Keratinocyte (primary cell): ENCODE data around the gene RPS6KA5. TPM values are rescaled to one million over a fixed set of nuclear protein-coding genes. Genes with fewer than 3 reads are reported as not detected.

Experiments used
- DNase-seq: peaks from one replicate; pipeline ENCODE4 v3.0.0-alpha.2; 2011; ENCODE audit warnings: low read depth, missing footprints, low spot score
- FAIRE-seq: peaks from 2 replicates; lab custom pipeline; 2011; peaks lifted over from hg19 to GRCh38; lab: Jason Lieb, UNC
- H2AFZ ChIP-seq: 2 replicates; pipeline ENCODE4 v1.6.0; 2012; ENCODE audit warnings: low read length, control low read depth, inconsistent platforms; ENCODE audit not compliant: control insufficient read depth
- H3K27ac ChIP-seq: 2 replicates; pipeline ENCODE4 v1.5.1; 2011; ENCODE audit warnings: low read length; ENCODE audit not compliant: control insufficient read depth, insufficient read depth
- H3K27me3 ChIP-seq: 3 replicates; pipeline ENCODE4 v1.6.0; 2011; ENCODE audit warnings: low read length; ENCODE audit not compliant: control insufficient read depth, insufficient read depth; ENCODE audit errors: extremely low read depth
- H3K36me3 ChIP-seq, 2 experiments: 2 replicates in 1 of 2; 3 replicates in 1 of 2; pipeline ENCODE4 v1.5.1; 2011; ENCODE audit warnings: low read length in 2 of 2, mild to moderate bottlenecking in 1 of 2; ENCODE audit not compliant: control insufficient read depth in 2 of 2, insufficient read depth in 2 of 2; ENCODE audit errors: extremely low read depth in 1 of 2
- H3K4me1 ChIP-seq: 3 replicates; pipeline ENCODE4 v1.5.1; 2011; ENCODE audit warnings: low read length; ENCODE audit not compliant: control insufficient read depth, insufficient read depth; ENCODE audit errors: extremely low read depth
- H3K4me2 ChIP-seq: 3 replicates; pipeline ENCODE4 v1.6.0; 2011; ENCODE audit warnings: low read depth, low read length; ENCODE audit not compliant: control insufficient read depth, insufficient read depth; ENCODE audit errors: extremely low read depth
- H3K4me3 ChIP-seq, 3 experiments: fragments of 200-600 bp in 1 of 3; sonication (generic) in 1 of 3; 2 replicates in 2 of 3; 3 replicates in 1 of 3; pipeline ENCODE4 v1.5.1; 2011 to 2016; ENCODE audit warnings: low read length in 3 of 3, mild to moderate bottlenecking in 3 of 3, control low read depth in 2 of 3, inconsistent platforms in 1 of 3, low read depth in 1 of 3, mixed read lengths in 1 of 3, mixed run types in 1 of 3, moderate library complexity in 1 of 3; ENCODE audit not compliant: control insufficient read depth in 2 of 3, insufficient read depth in 2 of 3; ENCODE audit errors: extremely low read depth in 1 of 3
- H3K79me2 ChIP-seq: 2 replicates; pipeline ENCODE4 v1.6.0; 2012; ENCODE audit warnings: low read length; ENCODE audit not compliant: control insufficient read depth, insufficient read depth
- H3K9ac ChIP-seq: 3 replicates; pipeline ENCODE4 v1.6.0; 2011; ENCODE audit warnings: low read length; ENCODE audit not compliant: control insufficient read depth, insufficient read depth; ENCODE audit errors: extremely low read depth
- H3K9me1 ChIP-seq: 3 replicates; pipeline ENCODE4 v1.6.0; 2011; ENCODE audit warnings: low read length; ENCODE audit not compliant: control insufficient read depth, insufficient read depth; ENCODE audit errors: extremely low read depth
- H3K9me3 ChIP-seq: 2 replicates; pipeline ENCODE4 v1.5.1; 2012; ENCODE audit warnings: low read depth, low read length; ENCODE audit not compliant: control insufficient read depth
- H4K20me1 ChIP-seq: 3 replicates; pipeline ENCODE4 v1.6.0; 2011; ENCODE audit warnings: low read length; ENCODE audit not compliant: control insufficient read depth, insufficient read depth; ENCODE audit errors: extremely low read depth
- EZH2 ChIP-seq: IDR thresholded peaks from one replicate; pipeline ENCODE4 v1.6.1; 2012; ENCODE audit warnings: inconsistent platforms, mild to moderate bottlenecking, low read length, moderate library complexity
- dilution Hi-C: fragments of 300-500 bp; cut with MboI; formaldehyde crosslinking; loops from one replicate; pipeline ENCODE4 v1.7.0; 2020; ENCODE audit warnings: low sequenced_read_pairs; ENCODE audit not compliant: extremely low pct_ligation_motif_present
- polyA plus RNA-seq, 5 experiments: library from polyadenylated mRNA; depleted of rRNA in 3 of 5; stranded (reverse) in 3 of 5; stranded (forward) in 1 of 5; unstranded in 1 of 5; fragments of >200 nt; gene quantifications; 1 replicate in 1 of 5; 2 replicates in 3 of 5; 3 replicates in 1 of 5; pipeline versions ENCODE4 v1.2.1 to v1.2.3, GENCODE V29; 2011 to 2012; ENCODE audit warnings: missing spikeins in 2 of 5, low read depth in 1 of 5, low replicate concordance in 1 of 5
- TF ChIP-seq, protein P1 (sequence below), 3 experiments: IDR thresholded peaks in 1 of 3; conservative IDR thresholded peaks in 1 of 3; optimal IDR thresholded peaks in 1 of 3; 2 replicates in 2 of 3; 3 replicates in 1 of 3; pipeline versions ENCODE3 to v1.5.1; 2011; ENCODE audit warnings: low read length in 3 of 3, mild to moderate bottlenecking in 3 of 3, moderate library complexity in 2 of 3, control low read depth in 1 of 3, inconsistent platforms in 1 of 3; ENCODE audit not compliant: insufficient read depth in 2 of 3; ENCODE audit errors: extremely low read depth in 1 of 3

The RPS6KA5 gene
- polyA plus RNA-seq, 1 donor (not counting 4 experiments of a cell fraction or from before 2014, with no cell fraction given): 2.9 TPM

DNA sequence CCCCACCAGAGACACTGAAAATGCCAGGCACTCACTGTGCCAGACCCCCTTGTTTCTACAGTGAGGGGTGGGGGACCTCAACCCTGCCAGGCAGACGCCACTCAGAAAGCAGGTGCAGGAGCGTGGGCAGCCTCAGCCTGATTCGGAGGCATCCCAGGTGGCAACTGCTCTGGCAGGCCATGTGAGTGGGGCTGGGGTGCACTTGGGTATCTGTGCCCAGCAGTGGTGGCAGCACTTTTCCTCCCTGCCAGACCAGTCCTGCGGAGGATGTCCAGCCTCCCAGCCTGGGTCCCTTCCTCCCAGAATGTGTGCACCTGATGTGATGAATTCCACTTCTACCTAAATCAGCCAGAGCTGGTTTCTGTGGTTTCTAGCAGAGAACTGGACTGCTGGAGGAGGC lies 230.8 kb downstream of the RPS6KA5 start:
- H3K36me3 ChIP-seq: no peaks in the 10 kb centered on the region
- no peaks in the 10 kb centered on the region for H3K79me2 ChIP-seq
- no peak overlapping the region for H3K9ac ChIP-seq
- no peak for DNase-seq
- H4K20me1 ChIP-seq: no peaks in the 10 kb centered on the region
- no peak overlapping the region for H3K4me2 ChIP-seq
- H3K27me3 ChIP-seq: no peaks in the 10 kb centered on the region
- FAIRE-seq: no peak
- H3K4me3 ChIP-seq: no peak overlapping the region
- H3K27ac ChIP-seq: no peak overlapping the region
- no peak for TF ChIP-seq EZH2
- TF ChIP-seq, protein P1, sequence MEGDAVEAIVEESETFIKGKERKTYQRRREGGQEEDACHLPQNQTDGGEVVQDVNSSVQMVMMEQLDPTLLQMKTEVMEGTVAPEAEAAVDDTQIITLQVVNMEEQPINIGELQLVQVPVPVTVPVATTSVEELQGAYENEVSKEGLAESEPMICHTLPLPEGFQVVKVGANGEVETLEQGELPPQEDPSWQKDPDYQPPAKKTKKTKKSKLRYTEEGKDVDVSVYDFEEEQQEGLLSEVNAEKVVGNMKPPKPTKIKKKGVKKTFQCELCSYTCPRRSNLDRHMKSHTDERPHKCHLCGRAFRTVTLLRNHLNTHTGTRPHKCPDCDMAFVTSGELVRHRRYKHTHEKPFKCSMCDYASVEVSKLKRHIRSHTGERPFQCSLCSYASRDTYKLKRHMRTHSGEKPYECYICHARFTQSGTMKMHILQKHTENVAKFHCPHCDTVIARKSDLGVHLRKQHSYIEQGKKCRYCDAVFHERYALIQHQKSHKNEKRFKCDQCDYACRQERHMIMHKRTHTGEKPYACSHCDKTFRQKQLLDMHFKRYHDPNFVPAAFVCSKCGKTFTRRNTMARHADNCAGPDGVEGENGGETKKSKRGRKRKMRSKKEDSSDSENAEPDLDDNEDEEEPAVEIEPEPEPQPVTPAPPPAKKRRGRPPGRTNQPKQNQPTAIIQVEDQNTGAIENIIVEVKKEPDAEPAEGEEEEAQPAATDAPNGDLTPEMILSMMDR (optimal IDR thresholded peaks at IDR 0.05 in 1 of 3, IDR thresholded peaks at IDR 0.05 in 1 of 3, conservative IDR thresholded peaks at IDR 0.05 in 1 of 3; ENCODE audit: extremely low read depth in 1 of 3, insufficient read depth in 2 of 3, low read length in 3 of 3): no peak
- peaks cover 8% of the 10 kb centered on the region for H3K4me1 ChIP-seq
- no peaks in the 10 kb centered on the region for H3K9me3 ChIP-seq
- H3K9me1 ChIP-seq: no peaks in the 10 kb centered on the region
- H2AFZ ChIP-seq: no peak overlapping the region
- dilution Hi-C loops: no loop called here

GRCh38 chr14:90828642-90829487 lies 231.6 kb downstream of the RPS6KA5 start:
- H3K4me2 ChIP-seq: peak overlapping the region; percentile 90
- H3K36me3 ChIP-seq: no peaks in the 10 kb centered on the region
- peak overlapping the region; percentile 16 for H3K9ac ChIP-seq
- FAIRE-seq (no peak), DNase-seq (no peak)
- peak overlapping the region; percentile 75 for H2AFZ ChIP-seq
- no peaks in the 10 kb centered on the region for H3K27me3 ChIP-seq
- no peaks in the 10 kb centered on the region for H3K79me2 ChIP-seq
- dilution Hi-C loops: no loop called here
- H3K27ac ChIP-seq: no peak overlapping the region
- TF ChIP-seq EZH2: no peak
- TF ChIP-seq, protein P1 (optimal IDR thresholded peaks at IDR 0.05 in 1 of 3, IDR thresholded peaks at IDR 0.05 in 1 of 3, conservative IDR thresholded peaks at IDR 0.05 in 1 of 3; ENCODE audit: extremely low read depth in 1 of 3, insufficient read depth in 2 of 3, low read length in 3 of 3): no peak
- H3K9me1 ChIP-seq: no peaks in the 10 kb centered on the region
- H3K4me3 ChIP-seq: peak overlapping the region in 2 of 3 experiments; percentile 8 to 50
- H3K9me3 ChIP-seq: no peaks in the 10 kb centered on the region
- H3K4me1 ChIP-seq: peaks cover 8% of the 10 kb centered on the region
- no peaks in the 10 kb centered on the region for H4K20me1 ChIP-seq
